ENCODE measurements around the gene SLC25A5. TPM values are rescaled to one million over a fixed set of nuclear protein-coding genes. Genes with fewer than 3 reads are reported as not detected.
"Not testable (repeated sequence)": the region's sequence is repeated elsewhere in the genome, so short reads cannot be mapped to it uniquely, and the experiment has no call there.

SLC25A5 gene
- 138 TPM for polyA plus RNA-seq (ENCODE audit: insufficient read length)

- DNase-seq: peak; percentile 86
Measured at GRCh38 chrX:119467842-119468550, at the start of gene SLC25A5. SLC25A5 (plus strand) TSS chrX:119468444; CDS start chrX:119468516, 72 bp downstream.

- no peak for DNase-seq
Measured at GRCh38 chrX:119419146-119419545, 49.1 kb upstream of the SLC25A5 start.

- no peak for DNase-seq
Measured at GRCh38 chrX:119419898-119420297, 48.3 kb upstream of the SLC25A5 start.

GRCh38 chrX:119421016-119421705 lies 47.1 kb upstream of the SLC25A5 start:
- no peak for DNase-seq

- no peak for DNase-seq
Measured at GRCh38 chrX:119423631-119424030, 44.6 kb upstream of the SLC25A5 start.

GRCh38 chrX:119424999-119425398 lies 43.2 kb upstream of the SLC25A5 start:
- DNase-seq: no peak

GRCh38 chrX:119427024-119427794 lies 41.0 kb upstream of the SLC25A5 start:
- DNase-seq: no peak

GRCh38 chrX:119427795-119428185 lies 40.5 kb upstream of the SLC25A5 start:
- no peak for DNase-seq

- no peak for DNase-seq
Measured at GRCh38 chrX:119429471-119429870, 38.8 kb upstream of the SLC25A5 start.

- not testable (repeated sequence) for DNase-seq
Measured at GRCh38 chrX:119441295-119441694, 26.9 kb upstream of the SLC25A5 start.

- no peak for DNase-seq
Measured at GRCh38 chrX:119442286-119442685, 26.0 kb upstream of the SLC25A5 start.

- no peak for DNase-seq
Measured at GRCh38 chrX:119453202-119453601, 15.0 kb upstream of the SLC25A5 start.

GRCh38 chrX:119455264-119455663 lies 13.0 kb upstream of the SLC25A5 start:
- DNase-seq: no peak

- no peak for DNase-seq
Measured at GRCh38 chrX:119459181-119459580, 9.1 kb upstream of the SLC25A5 start.

GRCh38 chrX:119465555-119465954 lies 2.7 kb upstream of the SLC25A5 start:
- no peak for DNase-seq

GRCh38 chrX:119466970-119467369 lies 1.3 kb upstream of the SLC25A5 start:
- no peak for DNase-seq

- DNase-seq: no peak
Measured at GRCh38 chrX:119467433-119467832, 811 bp upstream of the SLC25A5 start.

GRCh38 chrX:119468551-119469312 lies 488 bp downstream of the SLC25A5 start:
- peak; percentile 85 for DNase-seq

GRCh38 chrX:119469313-119469635 lies 1.0 kb downstream of the SLC25A5 start:
- no peak for DNase-seq

- no peak for DNase-seq
Measured at GRCh38 chrX:119474615-119475388, 6.6 kb downstream of the SLC25A5 start.

- no peak for DNase-seq
Measured at GRCh38 chrX:119475389-119476101, 7.3 kb downstream of the SLC25A5 start.

All from hindlimb muscle (tissue), 1 donor.